ENCODE results near the gene CCDC78.
A peak's percentile ranks its signal among the peaks of the same experiment; 100 is the strongest.

CCDC78 gene

GRCh38 chr16:736936-737481 lies 10.8 kb upstream of the CCDC78 start:
- no peak for DNase-seq

DNA sequence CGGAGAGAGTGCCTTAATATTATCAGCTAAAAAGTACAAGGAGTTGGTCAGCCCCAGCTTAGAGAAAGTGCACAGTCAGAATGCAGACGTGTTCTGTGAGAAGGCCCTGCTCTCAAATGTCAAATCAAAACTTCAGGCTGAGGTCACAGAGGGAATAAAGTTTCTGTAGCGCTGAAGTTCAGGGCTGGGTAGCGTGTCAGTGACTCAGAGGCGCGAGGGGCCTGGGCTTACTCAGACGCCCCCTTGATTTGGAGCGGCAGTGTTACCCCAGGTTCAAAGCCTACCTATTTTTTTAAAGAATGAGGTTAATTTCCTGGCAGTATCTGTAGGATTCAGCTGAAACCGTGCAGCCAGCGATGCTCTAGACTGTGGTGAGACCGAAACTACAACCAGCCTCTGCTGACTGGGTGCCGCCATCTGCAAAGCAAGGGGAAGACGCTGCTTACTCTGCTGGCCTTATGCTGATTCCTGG lies 9.8 kb upstream of the CCDC78 start:
- DNase-seq: peak; percentile 80

GRCh38 chr16:734981-735881 lies 9.0 kb upstream of the CCDC78 start:
- DNase-seq: no peak

GRCh38 chr16:734208-734980 lies 8.2 kb upstream of the CCDC78 start:
- DNase-seq: no peak

DNA sequence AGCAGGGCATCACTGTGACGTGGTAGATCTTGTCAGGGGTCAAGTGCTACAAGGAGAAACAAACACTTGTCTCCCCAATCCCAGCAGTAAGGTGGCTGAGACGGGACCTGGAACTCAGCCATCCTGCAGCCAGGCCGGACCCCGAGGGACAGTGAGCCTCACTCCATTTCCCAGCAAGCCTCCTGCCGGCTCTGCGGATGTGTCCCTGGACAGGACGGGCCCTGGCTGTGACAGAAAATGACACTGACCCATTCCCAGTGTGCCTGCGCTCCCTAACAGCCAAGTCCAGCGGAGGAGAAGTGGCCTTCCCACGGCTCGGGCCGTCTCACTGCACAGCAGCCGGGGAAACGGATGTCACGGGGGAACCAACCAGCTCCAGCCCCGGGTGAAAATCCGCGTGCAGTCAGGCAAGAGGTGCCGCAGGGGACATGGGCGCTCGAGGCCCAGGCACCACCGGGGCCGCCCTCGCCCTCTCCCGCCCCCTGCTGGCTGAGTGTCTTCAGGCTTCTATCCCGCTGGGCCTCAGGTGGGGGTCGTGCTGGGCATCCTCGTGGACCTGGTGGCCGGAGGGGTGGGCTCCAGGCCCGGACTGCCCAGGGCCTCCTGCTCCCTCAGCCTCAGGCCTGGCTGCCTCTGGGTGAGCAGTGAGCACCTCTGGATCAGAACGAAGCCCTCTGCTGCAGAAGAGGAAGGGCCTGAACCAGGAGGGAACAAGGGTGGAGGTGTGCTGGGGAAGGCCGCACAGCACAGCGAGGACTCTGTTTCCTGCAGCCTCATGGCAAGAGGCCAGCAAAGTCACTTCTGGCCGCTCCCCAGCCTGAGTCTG lies 7.4 kb upstream of the CCDC78 start:
- peak; percentile 12 for DNase-seq

DNA sequence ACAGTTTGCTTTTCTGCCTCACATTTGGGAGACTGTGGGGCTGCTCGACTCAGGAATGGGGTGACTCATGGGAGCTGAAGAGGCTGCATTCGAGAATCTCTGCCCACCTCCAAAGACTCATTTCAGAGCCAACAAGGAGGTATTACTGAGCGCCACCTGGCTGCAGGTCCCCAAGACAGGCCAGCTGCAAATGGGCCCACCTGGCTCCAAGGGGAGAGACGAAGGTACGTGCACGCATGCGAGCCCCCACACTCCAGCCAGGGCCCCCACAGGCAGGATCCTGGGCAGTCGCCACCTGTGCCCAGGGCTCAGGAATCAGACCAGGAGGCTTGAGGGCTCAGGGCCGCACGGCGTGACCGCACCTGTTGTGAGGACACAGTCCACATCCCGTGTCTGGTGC lies 6.7 kb upstream of the CCDC78 start:
- no peak for DNase-seq

- no peak for DNase-seq
Measured at GRCh38 chr16:732332-732731, 6.1 kb upstream of the CCDC78 start.

DNA sequence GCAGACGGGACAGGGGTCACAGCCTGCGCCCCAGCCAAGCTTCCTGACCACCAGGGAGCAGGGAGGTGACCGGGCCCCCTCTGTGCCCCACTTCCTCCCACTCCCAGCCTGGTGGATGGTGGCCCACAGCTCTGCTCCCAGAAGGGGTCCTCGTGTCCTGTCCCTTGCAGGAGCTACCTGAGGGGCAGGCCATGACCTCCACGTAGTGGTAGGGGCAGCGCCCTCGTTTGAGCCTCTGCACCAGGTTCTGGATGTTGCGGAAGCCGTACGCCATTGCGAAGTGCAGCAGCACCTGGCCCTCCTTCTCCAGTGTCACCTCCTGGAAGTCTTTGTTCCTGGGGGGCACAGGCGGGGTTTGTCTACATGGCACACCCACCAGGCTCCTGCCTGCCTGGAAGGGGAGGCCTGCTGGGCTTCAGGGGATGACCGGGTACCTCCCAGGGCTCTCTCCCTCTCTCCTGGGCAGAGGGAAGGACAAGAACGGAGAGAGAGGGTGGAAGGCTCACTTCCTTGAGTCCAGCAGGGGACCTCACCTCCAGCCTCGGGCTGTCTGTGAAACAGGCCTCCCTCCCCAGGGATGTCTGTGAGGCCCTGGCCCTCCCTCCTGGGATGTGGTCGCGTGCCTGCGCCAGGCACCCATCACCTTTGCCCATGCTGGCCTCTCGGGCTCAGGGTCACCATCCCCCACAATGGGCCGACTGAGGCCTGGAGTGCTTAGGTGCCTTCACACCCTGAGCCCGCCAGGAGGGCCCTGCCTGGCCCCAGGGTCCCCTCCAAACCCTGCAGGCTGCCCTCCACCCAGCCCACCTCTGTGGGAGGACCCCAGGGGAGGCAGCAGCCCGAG lies 4.6 kb upstream of the CCDC78 start:
- DNase-seq: no peak

GRCh38 chr16:729768-730665 lies 3.8 kb upstream of the CCDC78 start:
- DNase-seq: no peak

DNA sequence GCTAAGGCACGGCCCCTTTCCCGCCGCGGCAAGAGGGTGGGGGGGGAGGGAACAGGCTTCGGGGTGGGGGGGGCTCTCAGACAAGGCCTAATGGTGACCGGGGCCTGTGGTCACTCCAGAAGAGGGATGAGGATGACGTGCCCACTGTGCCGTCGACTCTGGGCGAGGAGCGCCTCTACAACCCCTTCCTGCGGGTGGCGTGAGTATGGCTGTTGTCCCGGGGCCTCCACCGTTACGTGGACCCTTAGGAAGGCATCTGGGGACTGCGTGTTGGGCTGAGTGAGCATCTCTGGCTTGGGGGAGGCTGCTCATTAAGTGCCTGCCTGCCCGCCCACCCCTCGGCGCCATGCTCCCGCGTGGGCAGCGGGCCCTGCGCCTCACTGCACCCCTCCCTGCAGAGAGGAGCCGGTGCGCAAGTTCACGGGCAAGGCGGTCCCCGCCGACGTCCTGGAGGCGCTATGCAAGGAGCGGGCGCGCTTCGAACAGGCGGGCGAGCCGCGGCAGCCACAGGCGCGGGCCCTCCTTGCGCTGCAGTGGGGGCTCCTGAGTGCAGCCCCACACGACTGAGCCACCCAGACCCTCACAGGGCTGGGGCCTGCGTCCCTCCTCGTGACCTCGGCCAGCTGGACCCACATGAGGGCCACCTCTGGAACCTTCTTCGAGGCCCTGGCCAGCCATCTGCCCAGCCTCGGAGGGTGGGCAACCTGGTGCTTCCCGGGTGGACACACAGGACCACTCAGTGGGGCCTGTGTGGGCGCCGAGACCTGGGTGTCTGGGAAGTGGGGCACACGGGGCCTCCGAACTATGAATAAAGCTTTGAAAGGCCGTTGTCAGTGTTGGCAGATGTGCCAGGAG lies 2.9 kb upstream of the CCDC78 start:
- peak; percentile 26 for DNase-seq

DNA sequence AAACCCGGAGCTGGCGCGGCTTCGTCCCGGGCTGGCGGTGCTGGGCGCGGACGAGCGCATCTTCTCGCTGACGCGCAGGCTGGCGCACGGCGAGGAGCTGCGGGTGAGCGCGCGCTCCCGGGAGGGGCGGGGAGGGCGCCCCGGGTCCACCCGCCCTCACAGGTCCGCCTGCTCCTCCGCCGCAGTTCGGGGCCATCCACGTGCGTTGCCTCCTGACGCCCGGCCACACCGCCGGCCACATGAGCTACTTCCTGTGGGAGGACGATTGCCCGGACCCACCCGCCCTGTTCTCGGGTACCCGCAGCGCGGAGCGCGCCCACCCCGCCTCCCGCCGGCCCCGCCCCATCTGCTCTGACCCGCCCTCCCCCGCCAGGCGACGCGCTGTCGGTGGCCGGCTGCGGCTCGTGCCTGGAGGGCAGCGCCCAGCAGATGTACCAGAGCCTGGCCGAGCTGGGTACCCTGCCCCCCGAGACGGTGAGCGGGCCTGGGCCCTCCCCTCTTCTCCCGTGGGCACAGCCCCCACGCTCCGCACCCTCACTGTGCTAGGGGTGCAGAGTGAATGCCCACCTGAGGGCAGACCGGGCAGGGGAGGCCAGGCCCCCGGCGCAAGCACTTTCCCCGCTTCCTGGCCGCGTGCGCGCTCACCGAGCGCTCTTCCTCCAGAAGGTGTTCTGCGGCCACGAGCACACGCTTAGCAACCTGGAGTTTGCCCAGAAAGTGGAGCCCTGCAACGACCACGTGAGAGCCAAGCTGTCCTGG lies 2.1 kb upstream of the CCDC78 start:
- peak; percentile 97 for DNase-seq

GRCh38 chr16:727291-727977 lies 1.2 kb upstream of the CCDC78 start:
- DNase-seq: peak; percentile 62

GRCh38 chr16:726188-726437 lies 130 bp downstream of the CCDC78 start:
- no peak for DNase-seq

DNA sequence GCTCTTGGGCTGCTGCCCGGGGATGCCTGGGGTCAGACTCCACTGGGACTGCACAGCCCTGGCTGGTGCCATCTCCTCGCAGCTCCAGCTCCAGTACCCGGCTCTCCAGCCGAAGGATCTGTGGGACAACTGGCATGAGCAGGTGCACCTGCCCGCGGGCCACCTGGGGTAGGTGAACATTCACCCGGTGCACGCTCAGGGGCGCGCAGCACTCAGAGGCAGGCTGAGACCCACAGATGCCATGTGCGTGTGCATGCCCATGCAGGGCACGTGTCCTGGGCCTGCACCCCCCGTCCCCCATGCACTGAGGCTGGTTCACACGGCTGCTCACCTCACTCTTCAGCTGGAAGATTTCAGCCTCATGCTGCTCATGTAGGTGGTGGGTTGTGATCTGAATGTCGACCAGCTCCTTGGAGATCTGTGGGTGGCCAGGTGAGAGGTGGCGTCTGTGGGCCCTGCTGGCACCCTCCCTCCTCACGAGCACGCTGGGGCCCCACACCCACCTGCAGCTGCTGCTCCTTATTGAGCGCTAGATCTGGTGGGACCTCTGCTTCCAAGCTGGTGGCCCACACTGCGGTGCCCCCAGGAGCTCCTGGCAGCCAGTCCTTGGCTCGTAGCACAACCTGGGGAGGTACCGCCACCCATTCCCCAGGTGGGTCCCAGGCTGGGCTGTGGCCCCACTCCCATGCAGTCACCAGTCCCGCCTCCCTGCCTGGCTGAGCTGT lies 618 bp downstream of the CCDC78 start:
- no peak for DNase-seq

DNA sequence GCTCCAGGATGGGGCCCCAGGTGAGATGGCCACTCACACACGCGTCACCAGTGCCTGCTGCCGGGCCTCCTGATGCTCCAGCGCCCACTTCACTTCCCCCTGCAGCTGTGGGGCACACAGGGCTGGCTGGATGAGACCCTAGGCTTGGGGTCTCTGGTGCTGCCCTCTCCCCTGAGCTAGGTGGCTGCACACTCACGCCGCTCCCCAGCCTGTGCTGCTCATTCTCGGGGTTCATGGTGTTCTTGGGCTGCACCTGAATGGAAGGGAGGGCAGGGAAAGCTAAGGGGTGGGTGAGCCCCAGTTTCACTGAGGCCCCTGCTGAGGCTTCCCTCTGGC lies 1.2 kb downstream of the CCDC78 start:
- DNase-seq: no peak

DNA sequence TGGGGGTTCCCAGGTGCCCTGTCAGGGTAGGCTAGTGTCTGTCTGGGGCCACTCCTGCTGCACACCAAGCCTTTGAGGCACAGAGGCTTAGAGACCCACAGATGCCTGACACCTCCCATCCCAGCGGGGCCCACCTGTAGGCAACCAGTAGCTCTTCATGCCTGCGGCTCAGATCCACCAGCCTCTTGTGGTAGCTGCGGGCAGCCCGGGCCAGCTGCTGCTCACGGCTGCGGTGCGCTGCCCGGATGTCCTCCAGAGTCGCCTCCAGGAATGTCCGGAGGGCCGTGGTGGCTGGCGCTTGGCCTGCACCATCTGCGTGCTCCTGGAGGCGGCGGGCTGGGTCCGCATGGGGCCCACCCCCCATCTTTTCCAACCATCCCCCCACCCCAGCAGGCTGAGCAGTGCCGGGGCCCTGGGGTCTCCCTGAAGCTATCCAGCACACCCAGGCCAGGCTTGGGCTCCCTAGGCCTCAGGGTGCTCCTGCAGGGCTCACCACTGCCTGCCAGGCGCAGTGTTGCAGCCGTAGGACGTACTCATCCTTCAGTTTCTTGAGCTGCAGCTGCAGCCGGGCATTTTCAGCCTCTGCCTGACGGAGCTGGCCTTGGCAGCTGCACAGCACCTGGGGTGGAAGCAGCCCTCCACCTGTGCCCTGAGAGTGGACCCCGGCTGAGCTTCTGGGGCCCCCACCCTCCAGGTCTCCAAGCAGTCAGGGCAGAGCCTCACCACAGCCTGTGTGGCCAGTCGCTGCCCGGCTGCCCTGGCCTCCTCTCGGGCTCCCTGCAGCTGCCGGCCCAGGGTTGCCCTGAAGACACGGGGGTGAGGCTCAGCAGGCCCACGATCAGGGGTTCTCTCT lies 1.8 kb downstream of the CCDC78 start:
- no peak for DNase-seq

- no peak for DNase-seq
Measured at GRCh38 chr16:723695-724094, 2.5 kb downstream of the CCDC78 start.

Data from RPMI8226 (cell line).